ENCODE data around the gene EYA2.
"Not testable (repeated sequence)": the region's sequence is repeated elsewhere in the genome, so short reads cannot be mapped to it uniquely, and the experiment has no call there.

EYA2 gene

GRCh38 chr20:47173596-47174216 lies 279.1 kb downstream of the EYA2 start:
- no peaks in the 10 kb centered on the region for H3K36me3 ChIP-seq (ENCODE audit: control insufficient read depth, insufficient read depth, low read length)
- H3K27ac ChIP-seq (ENCODE audit: insufficient read depth, low read length, poor library complexity, severe bottlenecking), result no peak overlapping the region
- no peak for DNase-seq
- H3K4me1 ChIP-seq (ENCODE audit: control insufficient read depth, insufficient read depth, low read length, poor library complexity, severe bottlenecking), result no peaks in the 10 kb centered on the region
- H3K4me3 ChIP-seq (ENCODE audit: insufficient read depth, low read depth, low read length, poor library complexity, severe bottlenecking), result no peak overlapping the region
- H3K27me3 ChIP-seq (replicated peaks; ENCODE audit: control insufficient read depth, insufficient read depth, low read length, poor library complexity, severe bottlenecking), result no peaks in the 10 kb centered on the region
- H3K9me3 ChIP-seq (ENCODE audit: control insufficient read depth, low read length), result no peaks in the 10 kb centered on the region

GRCh38 chr20:47174456-47175243 lies 280.0 kb downstream of the EYA2 start:
- H3K36me3 ChIP-seq (ENCODE audit: control insufficient read depth, insufficient read depth, low read length), result no peaks in the 10 kb centered on the region

GRCh38 chr20:47175493-47175892 lies 280.9 kb downstream of the EYA2 start:
- Histone ChIP-seq H3K36me3 (ENCODE audit: control insufficient read depth, insufficient read depth, low read length) (no peaks in the 10 kb centered on the region), H3K9me3 (ENCODE audit: control insufficient read depth, low read length) (no peaks in the 10 kb centered on the region)

More at GRCh38 chr20:47174456-47175243, 280.0 kb downstream of the EYA2 start:
- H3K27me3 ChIP-seq (replicated peaks; ENCODE audit: control insufficient read depth, insufficient read depth, low read length, poor library complexity, severe bottlenecking), result no peaks in the 10 kb centered on the region
- no peaks in the 10 kb centered on the region for H3K9me3 ChIP-seq (ENCODE audit: control insufficient read depth, low read length)
- H3K27ac ChIP-seq (ENCODE audit: insufficient read depth, low read length, poor library complexity, severe bottlenecking), result no peak overlapping the region
- no peaks in the 10 kb centered on the region for H3K4me1 ChIP-seq (ENCODE audit: control insufficient read depth, insufficient read depth, low read length, poor library complexity, severe bottlenecking)
- H3K4me3 ChIP-seq (ENCODE audit: insufficient read depth, low read depth, low read length, poor library complexity, severe bottlenecking), result no peak overlapping the region
- DNase-seq, result no peak

DNA sequence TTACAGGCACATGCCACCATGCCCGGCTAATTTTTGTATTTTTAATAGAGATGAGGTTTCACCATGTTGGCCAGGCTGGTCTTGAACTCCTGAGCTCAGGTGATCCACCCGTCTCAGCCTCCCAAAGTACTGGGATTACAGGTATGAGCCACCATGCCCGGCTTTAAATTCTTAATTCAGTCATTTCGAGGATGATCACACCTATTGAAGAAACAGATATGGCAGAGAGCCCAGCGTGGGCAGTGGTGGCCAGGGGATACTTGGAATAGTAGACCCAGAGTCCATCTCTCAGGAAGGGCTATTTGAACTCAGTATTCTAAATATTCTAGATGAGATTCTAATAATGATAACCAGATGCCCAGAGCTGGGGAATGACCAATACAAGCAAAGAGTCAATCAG lies 281.6 kb downstream of the EYA2 start:
- not testable (repeated sequence) for H3K27me3 ChIP-seq (replicated peaks; ENCODE audit: control insufficient read depth, insufficient read depth, low read length, poor library complexity, severe bottlenecking); H3K9me3 ChIP-seq (ENCODE audit: control insufficient read depth, low read length); H3K27ac ChIP-seq (ENCODE audit: insufficient read depth, low read length, poor library complexity, severe bottlenecking); H3K4me1 ChIP-seq (ENCODE audit: control insufficient read depth, insufficient read depth, low read length, poor library complexity, severe bottlenecking); H3K36me3 ChIP-seq (ENCODE audit: control insufficient read depth, insufficient read depth, low read length); DNase-seq; H3K4me3 ChIP-seq (ENCODE audit: insufficient read depth, low read depth, low read length, poor library complexity, severe bottlenecking)

More at GRCh38 chr20:47175493-47175892, 280.9 kb downstream of the EYA2 start:
- H3K4me3 ChIP-seq (ENCODE audit: insufficient read depth, low read depth, low read length, poor library complexity, severe bottlenecking), result no peak overlapping the region
- H3K27ac ChIP-seq (ENCODE audit: insufficient read depth, low read length, poor library complexity, severe bottlenecking), result no peak overlapping the region
- no peaks in the 10 kb centered on the region for H3K4me1 ChIP-seq (ENCODE audit: control insufficient read depth, insufficient read depth, low read length, poor library complexity, severe bottlenecking)
- no peaks in the 10 kb centered on the region for H3K27me3 ChIP-seq (replicated peaks; ENCODE audit: control insufficient read depth, insufficient read depth, low read length, poor library complexity, severe bottlenecking)
- no peak for DNase-seq

DNA sequence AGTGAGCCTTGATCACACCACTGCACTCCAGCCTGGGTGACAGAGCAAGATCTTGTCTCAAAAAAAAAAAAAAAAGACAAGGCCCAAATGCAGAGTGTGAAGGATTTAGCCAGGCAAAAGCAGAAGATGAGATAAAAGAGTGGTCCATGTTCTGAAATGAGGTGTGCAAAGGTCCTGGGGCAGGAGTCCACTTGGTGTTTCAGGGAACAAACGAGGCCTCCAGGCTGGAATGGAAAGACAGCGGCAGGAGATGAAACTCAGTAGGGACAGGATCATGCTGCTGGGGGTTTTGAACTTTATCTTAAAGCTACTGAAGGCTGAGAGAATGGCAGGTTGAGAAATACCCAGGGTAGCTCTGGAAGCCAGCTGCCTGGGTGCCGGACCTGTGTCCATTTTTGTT lies 283.6 kb downstream of the EYA2 start:
- no peaks in the 10 kb centered on the region for H3K4me1 ChIP-seq (ENCODE audit: control insufficient read depth, insufficient read depth, low read length, poor library complexity, severe bottlenecking)
- H3K27ac ChIP-seq (ENCODE audit: insufficient read depth, low read length, poor library complexity, severe bottlenecking), result no peak overlapping the region
- H3K36me3 ChIP-seq (ENCODE audit: control insufficient read depth, insufficient read depth, low read length), result no peaks in the 10 kb centered on the region
- no peaks in the 10 kb centered on the region for H3K27me3 ChIP-seq (replicated peaks; ENCODE audit: control insufficient read depth, insufficient read depth, low read length, poor library complexity, severe bottlenecking)
- H3K9me3 ChIP-seq (ENCODE audit: control insufficient read depth, low read length), result no peaks in the 10 kb centered on the region
- no peak for DNase-seq
- H3K4me3 ChIP-seq (ENCODE audit: insufficient read depth, low read depth, low read length, poor library complexity, severe bottlenecking), result no peak overlapping the region

- Histone ChIP-seq H3K4me3 (ENCODE audit: insufficient read depth, low read depth, low read length, poor library complexity, severe bottlenecking) (no peak overlapping the region), H3K4me1 (ENCODE audit: control insufficient read depth, insufficient read depth, low read length, poor library complexity, severe bottlenecking) (no peaks in the 10 kb centered on the region), H3K27me3 (replicated peaks; ENCODE audit: control insufficient read depth, insufficient read depth, low read length, poor library complexity, severe bottlenecking) (no peaks in the 10 kb centered on the region), H3K36me3 (ENCODE audit: control insufficient read depth, insufficient read depth, low read length) (no peaks in the 10 kb centered on the region), H3K9me3 (ENCODE audit: control insufficient read depth, low read length) (no peaks in the 10 kb centered on the region), H3K27ac (ENCODE audit: insufficient read depth, low read length, poor library complexity, severe bottlenecking) (no peak overlapping the region)
- no peak for DNase-seq
Measured at GRCh38 chr20:47178851-47179250, 284.2 kb downstream of the EYA2 start.

- Histone ChIP-seq H3K36me3 (ENCODE audit: control insufficient read depth, insufficient read depth, low read length) (no peaks in the 10 kb centered on the region), H3K4me3 (ENCODE audit: insufficient read depth, low read depth, low read length, poor library complexity, severe bottlenecking) (no peak overlapping the region), H3K4me1 (ENCODE audit: control insufficient read depth, insufficient read depth, low read length, poor library complexity, severe bottlenecking) (no peaks in the 10 kb centered on the region), H3K27ac (ENCODE audit: insufficient read depth, low read length, poor library complexity, severe bottlenecking) (no peak overlapping the region), H3K9me3 (ENCODE audit: control insufficient read depth, low read length) (no peaks in the 10 kb centered on the region), H3K27me3 (replicated peaks; ENCODE audit: control insufficient read depth, insufficient read depth, low read length, poor library complexity, severe bottlenecking) (no peaks in the 10 kb centered on the region)
- DNase-seq, result no peak
Measured at GRCh38 chr20:47179267-47179666, 284.6 kb downstream of the EYA2 start.

- Histone ChIP-seq H3K27ac (ENCODE audit: insufficient read depth, low read length, poor library complexity, severe bottlenecking) (no peak overlapping the region), H3K27me3 (replicated peaks; ENCODE audit: control insufficient read depth, insufficient read depth, low read length, poor library complexity, severe bottlenecking) (no peaks in the 10 kb centered on the region), H3K36me3 (ENCODE audit: control insufficient read depth, insufficient read depth, low read length) (no peaks in the 10 kb centered on the region), H3K9me3 (ENCODE audit: control insufficient read depth, low read length) (no peaks in the 10 kb centered on the region), H3K4me1 (ENCODE audit: control insufficient read depth, insufficient read depth, low read length, poor library complexity, severe bottlenecking) (no peaks in the 10 kb centered on the region), H3K4me3 (ENCODE audit: insufficient read depth, low read depth, low read length, poor library complexity, severe bottlenecking) (no peak overlapping the region)
- no peak for DNase-seq
Measured at GRCh38 chr20:47181056-47181862, 286.6 kb downstream of the EYA2 start.

DNA sequence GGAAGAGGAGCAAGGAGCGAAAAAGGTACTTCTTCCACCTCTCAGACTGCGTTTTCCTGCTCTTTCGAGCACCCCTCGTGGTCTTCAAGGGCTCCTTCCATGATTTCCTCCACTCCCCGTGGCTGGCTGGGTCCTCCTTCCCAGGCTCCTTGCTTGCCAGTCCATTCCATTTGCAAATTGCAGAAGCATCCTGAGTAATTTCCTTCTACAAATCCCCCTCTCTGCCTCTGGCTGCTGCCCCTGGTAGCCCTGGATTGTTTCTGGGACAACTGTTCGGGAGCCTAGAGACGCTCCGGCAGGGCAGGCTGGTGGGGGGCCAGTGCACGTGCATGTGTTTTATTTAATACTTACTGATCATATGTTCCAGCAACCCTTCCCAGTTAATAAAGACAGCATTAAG lies 288.7 kb downstream of the EYA2 start:
- no peaks in the 10 kb centered on the region for H3K4me1 ChIP-seq (ENCODE audit: control insufficient read depth, insufficient read depth, low read length, poor library complexity, severe bottlenecking)
- H3K36me3 ChIP-seq (ENCODE audit: control insufficient read depth, insufficient read depth, low read length), result no peaks in the 10 kb centered on the region
- no peak overlapping the region for H3K27ac ChIP-seq (ENCODE audit: insufficient read depth, low read length, poor library complexity, severe bottlenecking)

More for the DNA sequence above, 288.7 kb downstream of the EYA2 start:
- Histone ChIP-seq H3K9me3 (ENCODE audit: control insufficient read depth, low read length) (no peaks in the 10 kb centered on the region), H3K27me3 (replicated peaks; ENCODE audit: control insufficient read depth, insufficient read depth, low read length, poor library complexity, severe bottlenecking) (no peaks in the 10 kb centered on the region), H3K4me3 (ENCODE audit: insufficient read depth, low read depth, low read length, poor library complexity, severe bottlenecking) (no peak overlapping the region)
- DNase-seq, result no peak

Data from effector memory CD4-positive, alpha-beta T cell (primary cell).